GM21367 (cell line): ENCODE measurements around the gene LIN52.

Source experiments
- ATAC-seq: cut with Tn5 transposase; IDR thresholded peaks from one replicate; pipeline ENCODE4 v1.9.1; 2021; ENCODE audit not compliant: unreplicated experiment

The LIN52 gene

GRCh38 chr14:74084277-74085046, at the start of gene LIN52, which contains the start of gene ALDH6A1:
LIN52 (plus strand) TSS chr14:74084956; CDS start chr14:74084975, 19 bp downstream.
ALDH6A1 (minus strand) TSS chr14:74084453; CDS start chr14:74084394, 59 bp downstream.
- ATAC-seq = peak; percentile 88

DNA sequence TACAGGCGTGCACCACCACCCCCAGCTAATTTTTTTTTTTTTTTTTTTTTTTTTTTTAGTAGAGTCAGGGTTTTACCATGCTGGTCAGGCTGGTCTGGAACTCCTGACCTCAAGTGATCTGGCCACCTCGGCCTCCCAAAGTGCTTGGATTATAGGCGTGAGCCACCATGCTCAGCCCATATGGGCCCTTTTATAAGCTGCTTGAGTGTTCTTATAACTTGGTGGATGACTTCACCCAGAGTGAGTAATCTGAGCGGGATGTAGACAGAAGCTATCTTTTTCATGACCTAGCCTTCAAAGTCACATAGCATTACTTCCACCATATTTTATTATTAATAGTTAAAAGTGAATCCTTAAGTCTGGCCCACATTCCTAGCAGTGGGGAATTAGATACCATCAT, 49.2 kb upstream of the LIN52 start:
- ATAC-seq = no peak

DNA sequence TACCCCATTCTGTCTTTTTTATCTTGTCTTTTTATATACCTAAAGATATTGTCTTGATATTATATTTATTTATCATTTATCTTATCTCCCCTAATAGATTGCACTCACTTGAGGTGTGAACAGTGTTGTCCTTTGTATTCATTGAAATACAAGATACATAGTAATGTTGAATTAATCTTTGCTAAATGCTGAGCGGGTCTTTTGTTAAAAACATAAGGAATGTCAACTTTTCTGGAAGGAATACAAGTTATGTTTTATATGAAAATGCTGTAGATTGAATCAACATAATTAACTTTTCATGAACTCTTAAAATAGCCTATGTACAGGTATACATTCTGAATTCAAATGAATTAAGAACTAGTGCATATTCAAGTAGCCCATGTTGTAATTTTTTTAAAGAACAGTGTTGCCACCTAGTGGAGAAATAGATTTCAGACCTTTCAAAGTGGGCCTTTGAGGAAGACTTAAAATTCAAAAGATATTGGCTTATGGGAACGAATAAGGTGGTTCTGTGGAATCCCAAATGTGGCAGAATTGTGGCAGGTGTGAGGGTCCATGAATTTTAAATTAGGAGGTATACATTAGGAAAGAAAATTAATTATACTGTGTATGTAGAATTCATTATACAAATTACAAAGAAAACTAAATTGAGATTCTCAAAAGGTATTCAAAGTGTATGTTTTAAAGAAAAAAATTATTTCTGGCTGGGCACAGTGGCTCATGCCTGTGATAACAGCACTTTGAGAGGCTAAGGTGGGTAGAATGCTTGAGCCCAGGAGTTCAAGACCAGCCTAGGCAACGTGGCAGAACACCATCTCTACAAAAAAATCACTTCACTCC, 46.5 kb upstream of the LIN52 start:
- ATAC-seq = no peak

DNA sequence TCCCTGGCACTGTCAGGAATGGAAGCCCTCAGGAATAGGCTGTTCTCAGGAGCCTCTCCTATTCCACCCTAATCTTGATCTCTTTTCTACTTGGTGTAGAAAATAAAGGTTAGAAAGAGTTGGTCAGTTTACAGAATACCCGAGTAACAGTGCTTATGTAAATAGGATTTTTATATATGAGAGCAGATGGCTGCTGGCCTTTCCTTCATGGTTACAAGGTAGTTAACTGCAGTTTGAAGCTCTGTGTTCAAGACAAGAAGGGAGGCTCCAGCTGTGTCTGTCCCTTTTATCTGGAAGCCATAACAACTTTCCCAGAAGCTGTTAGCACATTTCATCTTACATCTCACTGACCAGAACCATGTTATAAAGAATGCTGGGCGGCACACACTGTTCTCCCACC, 42.5 kb upstream of the LIN52 start:
- ATAC-seq = no peak

DNA sequence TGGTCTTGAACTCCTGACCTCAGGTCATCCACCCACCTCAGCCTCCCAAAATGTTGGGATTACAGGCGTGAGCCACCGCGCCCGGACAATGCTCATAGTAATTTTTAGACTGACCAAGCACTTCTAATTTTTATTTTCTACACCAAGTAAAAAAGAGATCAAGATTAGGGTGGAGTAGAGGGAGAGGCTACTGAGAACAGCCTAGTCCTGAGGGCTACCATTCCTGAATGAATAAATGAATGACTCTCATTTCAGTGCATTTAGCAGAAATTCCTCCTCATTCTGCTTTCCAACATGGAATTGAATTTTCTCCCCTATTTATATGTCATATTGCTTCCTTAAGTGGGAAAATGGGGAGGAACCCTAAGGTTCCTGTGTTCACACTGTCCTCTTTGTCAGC, 39.2 kb upstream of the LIN52 start:
- ATAC-seq = no peak

DNA sequence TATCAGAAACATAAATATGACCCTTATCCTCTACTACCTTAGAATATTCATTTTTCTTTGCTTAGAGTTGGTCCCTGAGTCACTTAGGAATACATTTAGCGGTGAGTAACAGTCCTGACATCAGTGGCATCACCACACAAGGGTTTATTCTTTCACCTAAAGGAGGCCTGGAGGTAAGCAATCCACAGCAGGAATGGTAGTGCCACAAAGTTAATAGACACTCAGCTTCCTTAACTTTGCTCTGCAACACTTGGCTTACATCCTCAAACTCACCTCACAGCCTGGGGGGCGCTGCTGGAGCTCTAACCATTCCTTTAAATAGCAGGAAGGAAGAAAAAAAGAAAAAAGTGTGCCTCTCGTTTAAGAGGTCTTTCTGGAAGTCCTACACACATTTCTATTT, 36.5 kb upstream of the LIN52 start:
- ATAC-seq = no peak

- no peak for ATAC-seq
These were observed 34.8 kb upstream of the LIN52 start for GRCh38 chr14:74049876-74050495.

GRCh38 chr14:74062809-74063150, 22.0 kb upstream of the LIN52 start:
- ATAC-seq = no peak

DNA sequence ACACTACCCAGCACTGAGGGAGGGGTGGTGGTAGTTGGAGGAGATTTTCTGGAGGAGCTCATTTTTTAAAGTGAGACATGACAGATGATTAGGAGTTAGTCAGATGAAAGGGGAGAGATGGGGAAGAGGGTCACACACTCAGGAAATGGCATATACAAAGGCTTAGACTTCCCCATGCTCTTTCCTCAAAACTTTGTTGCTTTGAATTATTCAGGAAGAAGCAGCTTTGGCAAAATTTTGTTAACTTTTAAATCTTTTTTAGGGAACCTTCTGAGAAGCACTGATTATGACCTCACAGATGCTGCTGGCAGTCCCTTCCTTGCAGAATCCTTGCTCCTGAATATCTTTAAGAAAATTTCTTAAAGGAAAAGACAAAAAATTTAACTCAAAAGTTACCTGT, 20.3 kb upstream of the LIN52 start:
- no peak for ATAC-seq

- no peak for ATAC-seq
These were observed 19.9 kb upstream of the LIN52 start for GRCh38 chr14:74064883-74065282.

- no peak for ATAC-seq
These were observed 18.8 kb upstream of the LIN52 start for GRCh38 chr14:74065746-74066575.

GRCh38 chr14:74077401-74077800, 7.4 kb upstream of the LIN52 start:
- no peak for ATAC-seq

- ATAC-seq = no peak
These were observed 3.8 kb upstream of the LIN52 start for GRCh38 chr14:74080820-74081460.

DNA sequence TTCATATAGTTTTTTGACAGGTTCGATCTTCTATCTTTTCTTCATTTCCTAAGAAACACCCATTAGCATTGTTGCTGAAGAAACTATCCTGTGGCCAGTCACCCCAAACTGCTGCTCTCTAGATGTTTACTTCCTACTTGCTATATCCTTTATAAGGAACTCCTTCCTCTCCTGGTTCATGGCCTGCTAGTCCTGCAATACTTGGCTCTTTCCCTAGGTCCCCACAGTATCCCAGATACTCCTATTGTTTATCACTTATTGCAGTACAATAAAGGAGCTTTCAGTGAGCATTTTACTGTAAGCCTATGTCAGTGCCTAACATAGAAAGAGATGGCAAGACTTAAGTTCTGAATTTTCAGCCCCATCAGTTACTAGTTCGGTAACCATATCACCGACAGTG, 3.3 kb upstream of the LIN52 start:
- no peak for ATAC-seq

GRCh38 chr14:74083161-74083560, 1.6 kb upstream of the LIN52 start:
- ATAC-seq = no peak

- no peak for ATAC-seq
These were observed 926 bp upstream of the LIN52 start for GRCh38 chr14:74083784-74084276.

DNA sequence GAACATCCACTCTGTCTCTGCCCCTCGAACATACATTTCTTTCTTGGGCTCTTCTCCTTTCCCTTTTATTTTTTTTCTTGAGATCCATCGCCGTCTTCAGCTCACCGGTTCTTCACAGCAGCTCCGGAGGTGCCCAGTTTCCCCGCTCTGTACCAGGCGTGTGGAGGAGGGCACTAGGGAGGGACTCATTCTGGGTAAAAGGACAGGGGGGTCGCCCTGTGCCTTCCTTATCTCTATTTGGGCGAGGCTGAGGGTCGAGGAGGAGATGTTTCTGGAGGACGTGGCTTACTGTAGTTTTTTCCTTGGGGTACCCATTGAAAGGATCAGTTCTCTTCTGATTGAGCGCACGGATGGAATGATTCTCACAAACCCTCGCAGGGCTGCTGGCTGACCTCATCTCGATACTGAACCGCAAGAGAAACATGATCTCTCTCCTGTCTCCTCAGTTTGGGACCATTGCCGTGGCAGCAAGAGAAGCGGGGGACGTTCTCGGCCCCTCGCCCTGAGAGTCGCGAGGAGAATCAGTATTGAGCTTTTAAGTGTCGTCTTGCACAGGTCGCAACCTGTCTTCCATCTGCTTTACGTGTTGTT, 386 bp downstream of the LIN52 start:
- no peak for ATAC-seq

- ATAC-seq = no peak
These were observed 1.1 kb downstream of the LIN52 start for GRCh38 chr14:74085828-74086227.

DNA sequence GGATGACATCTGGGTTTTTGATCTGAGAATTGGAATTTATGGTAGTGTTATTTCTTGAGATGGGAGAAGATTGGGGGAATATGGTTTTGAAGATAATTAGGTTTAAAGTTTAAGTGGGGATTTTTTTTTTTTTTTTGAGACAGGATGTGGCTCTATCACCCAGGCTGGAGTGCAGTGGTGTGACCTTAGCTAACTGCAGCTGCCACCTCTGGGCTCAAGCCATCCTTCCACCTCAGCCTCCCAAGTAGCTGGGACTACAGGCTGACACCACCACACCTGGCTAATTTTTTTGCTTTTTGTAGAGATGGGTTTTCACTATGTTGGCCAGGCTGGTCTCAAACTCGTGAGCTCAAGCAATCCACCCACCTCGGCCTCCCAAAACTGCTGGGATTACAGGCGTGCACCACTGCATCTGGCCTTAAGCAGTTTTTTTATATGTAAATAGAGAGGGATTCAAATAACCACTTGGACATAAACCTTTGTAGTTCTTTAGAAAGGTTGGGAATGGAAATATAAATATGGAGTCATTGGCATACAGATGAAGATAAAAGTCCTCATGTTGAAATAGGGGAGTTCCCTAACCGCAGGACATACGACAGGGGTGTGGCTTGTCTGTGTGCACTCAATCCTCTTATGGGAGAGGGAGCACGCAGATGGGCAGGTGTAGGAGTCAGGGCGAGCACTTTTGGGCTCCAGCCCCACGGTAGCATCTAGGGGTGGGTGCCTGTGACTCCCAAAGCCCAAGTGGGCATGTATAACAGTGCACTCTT, 4.7 kb downstream of the LIN52 start:
- ATAC-seq = no peak
